Keratinocyte (primary cell): ENCODE measurements around the gene ITGAE. TPM values are rescaled to one million over a fixed set of nuclear protein-coding genes. Genes with fewer than 3 reads are reported as not detected.
A peak's percentile ranks its signal among the peaks of the same experiment; 100 is the strongest.

Experiments
- DNase-seq: peaks from one replicate; pipeline ENCODE4 v3.0.0-alpha.2; 2011; ENCODE audit warnings: low read depth, missing footprints, low spot score
- FAIRE-seq: peaks from 2 replicates; lab custom pipeline; 2011; peaks lifted over from hg19 to GRCh38; lab: Jason Lieb, UNC
- H2AFZ ChIP-seq: 2 replicates; pipeline ENCODE4 v1.6.0; 2012; ENCODE audit warnings: low read length, control low read depth, inconsistent platforms; ENCODE audit not compliant: control insufficient read depth
- H3K27ac ChIP-seq: 2 replicates; pipeline ENCODE4 v1.5.1; 2011; ENCODE audit warnings: low read length; ENCODE audit not compliant: control insufficient read depth, insufficient read depth
- H3K27me3 ChIP-seq: 3 replicates; pipeline ENCODE4 v1.6.0; 2011; ENCODE audit warnings: low read length; ENCODE audit not compliant: control insufficient read depth, insufficient read depth; ENCODE audit errors: extremely low read depth
- H3K36me3 ChIP-seq, 2 experiments: 2 replicates in 1 of 2; 3 replicates in 1 of 2; pipeline ENCODE4 v1.5.1; 2011; ENCODE audit warnings: low read length in 2 of 2, mild to moderate bottlenecking in 1 of 2; ENCODE audit not compliant: control insufficient read depth in 2 of 2, insufficient read depth in 2 of 2; ENCODE audit errors: extremely low read depth in 1 of 2
- H3K4me1 ChIP-seq: 3 replicates; pipeline ENCODE4 v1.5.1; 2011; ENCODE audit warnings: low read length; ENCODE audit not compliant: control insufficient read depth, insufficient read depth; ENCODE audit errors: extremely low read depth
- H3K4me2 ChIP-seq: 3 replicates; pipeline ENCODE4 v1.6.0; 2011; ENCODE audit warnings: low read depth, low read length; ENCODE audit not compliant: control insufficient read depth, insufficient read depth; ENCODE audit errors: extremely low read depth
- H3K4me3 ChIP-seq, 3 experiments: fragments of 200-600 bp in 1 of 3; sonication (generic) in 1 of 3; 2 replicates in 2 of 3; 3 replicates in 1 of 3; pipeline ENCODE4 v1.5.1; 2011 to 2016; ENCODE audit warnings: low read length in 3 of 3, mild to moderate bottlenecking in 3 of 3, control low read depth in 2 of 3, inconsistent platforms in 1 of 3, low read depth in 1 of 3, mixed read lengths in 1 of 3, mixed run types in 1 of 3, moderate library complexity in 1 of 3; ENCODE audit not compliant: control insufficient read depth in 2 of 3, insufficient read depth in 2 of 3; ENCODE audit errors: extremely low read depth in 1 of 3
- H3K79me2 ChIP-seq: 2 replicates; pipeline ENCODE4 v1.6.0; 2012; ENCODE audit warnings: low read length; ENCODE audit not compliant: control insufficient read depth, insufficient read depth
- H3K9ac ChIP-seq: 3 replicates; pipeline ENCODE4 v1.6.0; 2011; ENCODE audit warnings: low read length; ENCODE audit not compliant: control insufficient read depth, insufficient read depth; ENCODE audit errors: extremely low read depth
- H3K9me1 ChIP-seq: 3 replicates; pipeline ENCODE4 v1.6.0; 2011; ENCODE audit warnings: low read length; ENCODE audit not compliant: control insufficient read depth, insufficient read depth; ENCODE audit errors: extremely low read depth
- H3K9me3 ChIP-seq: 2 replicates; pipeline ENCODE4 v1.5.1; 2012; ENCODE audit warnings: low read depth, low read length; ENCODE audit not compliant: control insufficient read depth
- H4K20me1 ChIP-seq: 3 replicates; pipeline ENCODE4 v1.6.0; 2011; ENCODE audit warnings: low read length; ENCODE audit not compliant: control insufficient read depth, insufficient read depth; ENCODE audit errors: extremely low read depth
- CTCF ChIP-seq, 3 experiments: IDR thresholded peaks in 1 of 3; conservative IDR thresholded peaks in 1 of 3; optimal IDR thresholded peaks in 1 of 3; 2 replicates in 2 of 3; 3 replicates in 1 of 3; pipeline versions ENCODE3 to v1.5.1; 2011; ENCODE audit warnings: low read length in 3 of 3, mild to moderate bottlenecking in 3 of 3, moderate library complexity in 2 of 3, control low read depth in 1 of 3, inconsistent platforms in 1 of 3; ENCODE audit not compliant: insufficient read depth in 2 of 3; ENCODE audit errors: extremely low read depth in 1 of 3
- EZH2 ChIP-seq: IDR thresholded peaks from one replicate; pipeline ENCODE4 v1.6.1; 2012; ENCODE audit warnings: inconsistent platforms, mild to moderate bottlenecking, low read length, moderate library complexity
- dilution Hi-C: fragments of 300-500 bp; cut with MboI; formaldehyde crosslinking; loops from one replicate; pipeline ENCODE4 v1.7.0; 2020; ENCODE audit warnings: low sequenced_read_pairs; ENCODE audit not compliant: extremely low pct_ligation_motif_present
- polyA plus RNA-seq, 5 experiments: library from polyadenylated mRNA; depleted of rRNA in 3 of 5; stranded (reverse) in 3 of 5; stranded (forward) in 1 of 5; unstranded in 1 of 5; fragments of >200 nt; gene quantifications; 1 replicate in 1 of 5; 2 replicates in 3 of 5; 3 replicates in 1 of 5; pipeline versions ENCODE4 v1.2.1 to v1.2.3, GENCODE V29; 2011 to 2012; ENCODE audit warnings: missing spikeins in 2 of 5, low read depth in 1 of 5, low replicate concordance in 1 of 5

ITGAE gene
- polyA plus RNA-seq, 1 donor (not counting 4 experiments of a cell fraction or from before 2014, with no cell fraction given) = 66.6 TPM

GRCh38 chr17:3753624-3754023 is 47.4 kb downstream of the ITGAE start:
- no peak overlapping the region for H3K27ac ChIP-seq
- no peaks in the 10 kb centered on the region for H3K9me1 ChIP-seq
- peak overlapping the region; percentile 56 for H3K4me2 ChIP-seq
- dilution Hi-C loops = no loop called here
- no peaks in the 10 kb centered on the region for H3K36me3 ChIP-seq
- no peaks in the 10 kb centered on the region for H3K9me3 ChIP-seq
- peaks cover 4% of the 10 kb centered on the region for H3K4me1 ChIP-seq
- H3K79me2 ChIP-seq = no peaks in the 10 kb centered on the region
- no peak overlapping the region for H3K9ac ChIP-seq
- DNase-seq (no peak), FAIRE-seq (no peak)
- TF ChIP-seq CTCF (optimal IDR thresholded peaks at IDR 0.05 in 1 of 3, IDR thresholded peaks at IDR 0.05 in 1 of 3, conservative IDR thresholded peaks at IDR 0.05 in 1 of 3; ENCODE audit: extremely low read depth in 1 of 3, insufficient read depth in 2 of 3, low read length in 3 of 3) = no peak
- no peak for TF ChIP-seq EZH2
- no peak overlapping the region for H3K4me3 ChIP-seq
- H2AFZ ChIP-seq = peak overlapping the region; percentile 66
- no peaks in the 10 kb centered on the region for H4K20me1 ChIP-seq
- H3K27me3 ChIP-seq = no peaks in the 10 kb centered on the region

GRCh38 chr17:3751836-3752235 is 49.2 kb downstream of the ITGAE start:
- Histone ChIP-seq H4K20me1 (no peaks in the 10 kb centered on the region), H3K4me3 (no peak overlapping the region), H3K79me2 (no peaks in the 10 kb centered on the region), H3K36me3 (no peaks in the 10 kb centered on the region), H3K9me3 (no peaks in the 10 kb centered on the region), H3K9ac (no peak overlapping the region), H2AFZ (no peak overlapping the region), H3K27ac (no peak overlapping the region), H3K9me1 (no peaks in the 10 kb centered on the region), H3K4me2 (no peak overlapping the region), H3K27me3 (no peaks in the 10 kb centered on the region), H3K4me1 (peaks cover 4% of the 10 kb centered on the region)
- TF ChIP-seq EZH2 (no peak), CTCF (optimal IDR thresholded peaks at IDR 0.05 in 1 of 3, IDR thresholded peaks at IDR 0.05 in 1 of 3, conservative IDR thresholded peaks at IDR 0.05 in 1 of 3; ENCODE audit: extremely low read depth in 1 of 3, insufficient read depth in 2 of 3, low read length in 3 of 3) (no peak)
- dilution Hi-C loops = no loop called here
- FAIRE-seq (no peak), DNase-seq (no peak)
